HG03045 (cell line): ENCODE results near the gene LDLRAD3.

ENCODE experiments used
- ATAC-seq: cut with Tn5 transposase; IDR thresholded peaks from one replicate; pipeline ENCODE4 v1.9.1; 2021; ENCODE audit warnings: mild to moderate bottlenecking, moderate library complexity; ENCODE audit not compliant: unreplicated experiment

Gene LDLRAD3

GRCh38 chr11:36094164-36094563 lies 150.3 kb downstream of the LDLRAD3 start:
- no peak for ATAC-seq

GRCh38 chr11:36095716-36096115 lies 151.9 kb downstream of the LDLRAD3 start:
- ATAC-seq: no peak

DNA sequence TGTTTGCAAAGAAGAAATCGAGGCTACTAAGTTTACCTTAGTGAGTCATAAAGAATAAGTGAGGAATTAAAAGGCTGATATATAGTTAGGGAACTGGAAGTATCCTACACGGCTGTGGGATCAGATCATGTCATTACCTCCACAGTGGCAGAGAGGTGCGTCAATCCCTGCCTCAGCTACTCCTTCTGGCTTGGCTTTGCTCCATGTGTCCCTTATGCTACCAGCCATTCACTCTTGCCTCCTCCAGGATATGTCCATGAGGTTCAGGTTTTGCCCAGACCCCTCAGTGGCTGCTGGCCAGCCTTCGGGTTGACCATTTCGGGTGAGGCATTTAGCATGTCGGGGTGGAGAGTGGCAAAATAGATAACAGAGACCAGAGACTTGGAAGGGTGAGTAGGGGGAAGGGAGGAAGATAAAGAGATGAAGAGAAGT lies 153.4 kb downstream of the LDLRAD3 start:
- ATAC-seq: no peak

DNA sequence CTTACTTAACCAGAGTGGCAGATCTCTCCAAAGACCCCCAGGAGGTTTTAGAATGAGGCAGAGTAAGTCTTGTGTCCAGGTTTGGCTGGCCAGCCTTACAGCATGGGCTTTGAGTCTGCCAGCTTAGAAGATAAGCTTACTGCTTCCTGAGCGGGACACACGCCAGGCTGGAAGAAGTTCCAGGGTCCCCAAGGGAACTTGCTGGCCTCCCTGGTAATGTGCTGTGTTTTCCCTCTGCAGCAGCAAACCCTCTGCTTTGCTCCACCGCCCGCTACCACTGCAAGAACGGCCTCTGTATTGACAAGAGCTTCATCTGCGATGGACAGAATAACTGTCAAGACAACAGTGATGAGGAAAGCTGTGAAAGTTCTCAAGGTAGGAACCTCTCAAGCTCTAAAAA lies 154.2 kb downstream of the LDLRAD3 start:
- no peak for ATAC-seq

DNA sequence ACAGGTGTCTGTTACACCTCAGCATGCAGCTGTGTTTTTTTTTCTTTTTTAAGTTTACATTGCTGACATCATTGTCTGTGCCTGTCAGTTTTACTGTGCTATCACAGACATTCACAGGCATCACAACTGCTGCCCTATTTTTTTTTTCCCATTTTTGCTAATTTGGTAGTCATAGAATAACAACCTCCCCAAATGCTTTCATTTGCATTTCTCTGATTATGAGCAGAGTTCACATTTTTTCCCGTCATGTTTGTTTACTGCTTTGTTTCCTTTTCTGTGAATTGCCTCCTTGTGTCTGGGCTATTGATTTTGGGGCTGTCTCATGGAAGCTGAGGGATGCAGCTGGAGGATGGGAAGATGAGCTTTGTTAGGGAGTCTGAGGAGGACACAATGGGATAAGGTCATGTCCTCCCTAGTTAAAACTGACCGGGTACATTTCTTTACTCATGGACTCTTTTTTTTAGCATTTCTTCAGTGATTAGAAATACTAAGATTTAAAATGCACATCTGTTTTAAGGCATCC lies 155.1 kb downstream of the LDLRAD3 start:
- ATAC-seq: no peak

GRCh38 chr11:36101466-36101865 lies 157.6 kb downstream of the LDLRAD3 start:
- no peak for ATAC-seq

- ATAC-seq: no peak
Measured at GRCh38 chr11:36102868-36103267, 159.0 kb downstream of the LDLRAD3 start.

DNA sequence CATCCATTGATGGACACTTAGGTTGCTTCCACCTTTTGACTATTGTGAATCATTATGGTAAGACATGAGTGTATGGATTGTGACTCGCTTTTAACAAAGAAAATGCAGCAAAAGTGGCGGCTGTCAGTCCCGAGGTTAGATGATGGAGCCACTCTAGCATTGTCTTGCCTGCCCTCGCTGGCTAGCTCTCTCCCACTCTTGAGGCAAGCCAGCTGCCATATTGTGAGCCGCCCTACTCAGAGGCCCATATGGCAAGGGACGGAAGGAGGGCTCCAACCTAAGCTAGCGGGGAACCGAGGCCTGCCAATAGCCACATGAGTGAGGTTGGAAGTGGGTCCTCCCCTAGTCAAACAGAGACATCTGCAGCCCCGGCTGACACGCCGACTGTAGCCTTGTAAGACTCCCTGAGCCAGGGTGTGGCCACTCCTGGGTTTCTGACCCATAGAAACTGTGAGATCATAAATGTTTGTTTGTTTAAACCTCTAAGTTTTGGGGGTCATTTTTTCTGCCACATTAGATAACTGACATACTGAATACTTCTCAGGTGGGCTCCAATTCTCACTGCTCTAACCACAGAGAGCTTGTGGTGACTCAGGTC lies 160.2 kb downstream of the LDLRAD3 start:
- no peak for ATAC-seq

- ATAC-seq: no peak
Measured at GRCh38 chr11:36104660-36104992, 160.8 kb downstream of the LDLRAD3 start.

DNA sequence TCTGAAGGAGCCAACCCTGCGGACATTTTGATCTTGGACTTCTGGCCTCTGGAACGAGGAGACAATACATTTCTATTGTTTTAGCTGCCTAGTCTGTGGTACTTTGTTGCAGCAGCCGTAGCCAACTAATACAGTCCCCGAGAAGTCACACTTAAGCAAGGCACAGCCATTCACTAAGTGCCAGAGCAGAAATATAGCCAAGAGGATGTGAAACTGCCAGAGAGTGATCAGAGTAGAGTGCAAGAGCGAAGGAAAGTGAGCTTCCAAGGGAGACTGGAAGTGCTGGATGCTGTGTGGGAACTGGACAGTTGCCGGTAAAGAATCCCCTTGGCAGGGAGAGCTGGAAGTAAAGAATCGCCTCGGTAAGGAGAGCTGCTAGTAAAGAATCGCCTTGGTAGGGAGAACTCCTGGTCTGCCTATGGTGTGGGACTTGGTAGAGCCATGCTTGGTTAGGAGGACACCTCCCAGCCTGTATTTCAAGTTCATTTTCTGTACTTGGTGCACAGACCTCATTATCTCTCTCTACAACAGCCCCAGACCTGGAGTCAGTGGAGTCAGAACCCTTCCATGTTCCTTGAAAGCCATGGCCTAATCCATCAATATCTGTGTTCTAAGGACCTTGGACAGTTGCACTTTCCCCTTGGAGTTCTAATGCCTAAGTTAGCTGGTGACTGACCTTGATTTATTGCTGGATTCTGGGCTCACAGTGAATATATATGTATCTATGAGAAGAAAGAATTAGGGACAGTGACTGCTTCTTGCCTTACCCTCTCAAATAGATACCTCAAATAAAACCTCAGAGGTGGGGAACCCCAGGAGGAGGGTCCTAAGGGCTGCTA lies 162.1 kb downstream of the LDLRAD3 start:
- no peak for ATAC-seq

DNA sequence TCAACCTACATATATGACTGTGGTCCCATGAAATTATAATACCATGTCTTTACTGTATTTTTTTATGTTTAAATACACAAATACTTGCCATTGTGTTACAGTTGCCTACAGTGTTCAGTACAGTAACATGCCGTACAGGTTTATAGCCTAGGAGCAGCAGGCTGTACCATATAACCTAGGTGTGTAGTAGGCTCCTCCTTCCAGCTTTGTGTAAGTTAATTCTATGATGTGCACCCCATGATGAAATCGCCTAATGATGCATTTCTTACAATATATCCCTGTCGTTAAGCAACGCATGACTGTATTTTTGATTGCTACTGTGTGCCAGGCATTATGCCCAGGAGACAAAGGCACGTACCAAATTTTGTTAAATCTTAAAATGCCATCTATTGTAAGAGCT lies 163.7 kb downstream of the LDLRAD3 start:
- ATAC-seq: no peak

GRCh38 chr11:36108881-36109589 lies 165.2 kb downstream of the LDLRAD3 start:
- no peak for ATAC-seq

- ATAC-seq: no peak
Measured at GRCh38 chr11:36109590-36109849, 165.7 kb downstream of the LDLRAD3 start.

DNA sequence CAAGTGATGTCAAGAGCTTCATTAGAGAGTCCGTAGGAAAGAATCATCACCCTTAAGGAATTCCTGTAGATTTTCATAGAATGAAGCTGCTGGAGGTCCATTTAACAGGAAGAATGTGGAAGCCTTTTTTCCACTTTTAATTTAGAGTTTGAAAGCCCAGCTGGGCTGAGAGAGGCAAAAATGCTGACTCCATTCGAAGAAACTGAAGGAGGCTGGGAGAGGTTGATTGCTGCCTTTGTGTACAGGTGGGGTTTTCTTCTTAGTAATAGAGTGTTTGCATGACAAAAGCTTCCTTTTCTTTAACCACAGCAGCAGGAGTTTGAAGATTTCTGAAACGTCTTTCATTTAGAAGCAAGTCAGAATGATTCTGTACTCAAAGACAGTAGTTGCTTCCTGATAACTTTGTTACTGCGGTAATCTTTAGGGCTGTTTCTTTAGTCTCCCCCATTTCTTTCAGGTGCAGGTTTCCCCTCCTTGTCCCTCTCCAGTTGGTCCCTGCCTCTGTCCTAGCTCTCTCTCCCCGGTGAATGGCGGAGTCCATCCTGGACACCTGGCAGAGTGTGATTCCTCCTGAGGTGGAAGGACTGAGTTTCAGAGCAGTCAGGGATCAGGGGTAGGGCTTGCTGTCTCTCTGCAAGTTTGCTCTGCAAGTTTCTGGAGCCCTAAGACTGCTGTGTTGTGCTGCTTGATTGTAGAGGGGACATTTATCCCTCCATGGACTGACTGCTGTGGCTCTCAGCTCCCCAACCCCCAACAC lies 166.2 kb downstream of the LDLRAD3 start:
- ATAC-seq: no peak

DNA sequence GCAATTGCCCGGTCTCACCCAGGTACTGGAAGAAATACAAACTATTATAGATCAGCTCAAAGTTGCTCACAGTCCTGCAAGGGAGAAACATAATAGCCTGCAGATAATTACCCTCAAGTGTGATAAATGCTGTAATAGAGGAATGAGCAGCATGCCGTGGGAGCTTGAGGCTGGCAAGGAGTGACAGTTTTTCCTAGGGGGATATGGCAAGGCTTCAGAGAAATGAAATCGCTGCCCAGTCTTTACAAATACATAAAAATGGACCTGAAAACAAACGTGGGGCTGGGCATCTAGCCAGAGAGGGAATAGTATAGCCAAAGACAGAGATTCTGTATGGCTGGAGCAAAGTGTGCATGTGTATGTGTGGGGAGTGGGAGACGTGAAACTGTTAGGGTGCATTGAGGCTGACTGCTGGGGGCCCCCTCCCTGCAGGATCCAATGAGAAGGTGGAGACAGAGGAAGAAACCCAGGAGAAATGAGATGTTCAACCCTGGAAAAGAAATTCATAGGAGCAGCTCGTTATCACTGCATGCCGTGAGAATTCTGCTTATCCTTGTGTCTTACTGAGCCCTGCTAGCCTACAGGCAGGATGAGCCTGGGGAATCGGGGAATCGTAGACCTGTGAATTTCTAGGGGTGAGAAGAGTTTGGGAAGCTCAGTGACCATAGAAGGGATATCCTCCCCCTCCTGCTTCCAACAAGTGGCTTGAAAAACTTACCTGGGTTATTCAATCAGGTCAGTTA lies 167.0 kb downstream of the LDLRAD3 start:
- no peak for ATAC-seq

DNA sequence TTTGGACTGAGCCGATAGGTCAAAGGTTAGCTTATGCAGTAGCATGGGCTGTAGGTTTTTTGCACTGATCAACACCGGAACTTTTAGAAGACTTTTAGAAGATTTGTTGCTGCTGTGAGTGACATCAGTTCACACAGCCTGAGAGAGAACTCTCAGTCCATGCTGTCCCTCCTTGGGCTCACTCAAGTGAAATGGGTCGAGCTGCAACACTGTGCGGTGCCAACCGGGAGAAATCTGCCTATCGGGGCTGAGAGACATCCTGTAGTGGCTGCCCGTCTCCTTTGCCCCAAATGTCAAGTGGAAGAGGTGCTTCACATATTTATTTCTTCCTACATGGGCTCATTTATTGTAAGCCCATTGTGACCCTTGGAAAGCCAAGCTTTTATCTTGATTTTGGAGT lies 170.2 kb downstream of the LDLRAD3 start:
- no peak for ATAC-seq

DNA sequence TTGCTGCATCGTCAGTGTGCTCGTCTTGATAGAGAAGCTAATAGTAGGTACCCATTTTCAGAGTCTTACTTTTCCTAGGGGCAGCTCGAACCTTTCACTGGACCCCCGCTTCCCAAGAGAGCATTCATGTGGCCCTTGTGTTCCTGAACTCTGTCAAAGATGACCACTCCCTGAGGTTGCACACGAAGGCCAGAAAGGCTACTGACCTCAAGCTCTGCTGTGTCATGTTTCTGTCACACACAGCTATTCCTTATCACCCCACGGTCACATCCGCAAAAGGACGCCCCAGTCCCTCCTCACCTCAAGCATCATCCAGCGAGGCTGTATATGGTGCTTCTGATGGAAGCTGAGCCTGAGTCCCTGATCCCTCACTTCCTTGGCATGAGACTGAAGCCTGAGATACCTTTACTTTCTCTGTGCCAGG lies 171.5 kb downstream of the LDLRAD3 start:
- ATAC-seq: no peak

- no peak for ATAC-seq
Measured at GRCh38 chr11:36116161-36116560, 172.3 kb downstream of the LDLRAD3 start.

GRCh38 chr11:36118084-36118483 lies 174.2 kb downstream of the LDLRAD3 start:
- no peak for ATAC-seq

DNA sequence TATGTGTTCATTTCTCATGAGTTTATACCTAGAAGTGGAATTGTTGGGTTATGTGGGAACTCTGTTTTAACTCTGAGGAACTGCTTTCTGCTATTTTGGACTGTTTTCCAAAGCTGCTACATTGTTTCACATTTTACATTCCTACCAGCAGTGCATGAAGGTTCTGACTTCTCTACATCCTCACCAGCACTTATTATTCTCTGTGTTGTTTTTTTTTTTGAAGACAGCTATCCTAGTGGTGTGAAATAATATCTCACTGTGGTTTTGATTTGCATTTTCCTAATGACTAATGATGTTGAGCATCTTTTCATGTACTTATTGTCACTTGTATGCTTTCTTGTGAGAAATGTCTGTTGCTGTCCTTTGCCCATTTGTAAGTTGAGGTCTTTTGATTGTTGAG lies 175.4 kb downstream of the LDLRAD3 start:
- ATAC-seq: no peak

DNA sequence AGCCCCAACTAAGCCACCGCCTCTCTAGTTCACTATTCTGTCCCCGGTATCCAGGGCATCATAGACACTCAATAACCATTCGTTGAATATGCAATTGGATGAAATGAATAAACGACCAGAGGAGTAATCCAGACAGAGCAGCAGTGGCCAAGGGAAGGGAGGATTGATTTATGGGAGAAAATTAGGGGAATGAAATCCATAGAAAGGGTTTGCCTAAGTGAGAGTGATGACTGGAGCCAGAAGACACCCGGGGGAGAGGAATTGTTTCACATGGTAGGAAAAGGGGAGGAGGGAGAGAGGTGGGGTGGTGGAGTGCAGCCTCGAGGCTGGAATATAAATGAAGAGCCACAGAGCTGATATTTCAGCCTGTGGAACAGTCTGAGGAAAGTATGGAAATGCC lies 177.2 kb downstream of the LDLRAD3 start:
- no peak for ATAC-seq
